Measurements from ENCODE around the gene SLC46A2.

Gene SLC46A2

DNA sequence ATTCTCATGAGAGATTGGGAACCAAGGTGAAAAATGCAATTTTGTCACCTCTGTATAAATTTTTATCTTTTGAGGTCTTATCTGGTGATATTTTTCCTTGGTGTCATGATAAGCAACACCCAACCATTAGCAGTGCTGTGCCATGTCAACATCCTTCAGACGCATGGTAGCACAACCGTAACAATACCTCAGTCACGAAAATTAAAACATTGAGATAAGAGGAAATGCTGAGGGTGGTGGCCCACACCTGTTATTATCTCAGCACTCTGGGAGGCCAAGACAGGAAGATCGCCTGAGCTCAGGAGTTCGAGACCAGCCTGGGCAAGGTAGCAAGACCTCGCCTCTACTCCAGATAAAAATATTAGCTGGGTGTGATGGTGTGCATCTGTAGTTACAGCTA lies 32.7 kb downstream of the SLC46A2 start:
- DNase-seq (ENCODE audit: low read depth in 3 of 3), result no peak

GRCh38 chr9:112856843-112857242 lies 33.8 kb downstream of the SLC46A2 start:
- DNase-seq (ENCODE audit: low read depth in 3 of 3), result no peak

DNA sequence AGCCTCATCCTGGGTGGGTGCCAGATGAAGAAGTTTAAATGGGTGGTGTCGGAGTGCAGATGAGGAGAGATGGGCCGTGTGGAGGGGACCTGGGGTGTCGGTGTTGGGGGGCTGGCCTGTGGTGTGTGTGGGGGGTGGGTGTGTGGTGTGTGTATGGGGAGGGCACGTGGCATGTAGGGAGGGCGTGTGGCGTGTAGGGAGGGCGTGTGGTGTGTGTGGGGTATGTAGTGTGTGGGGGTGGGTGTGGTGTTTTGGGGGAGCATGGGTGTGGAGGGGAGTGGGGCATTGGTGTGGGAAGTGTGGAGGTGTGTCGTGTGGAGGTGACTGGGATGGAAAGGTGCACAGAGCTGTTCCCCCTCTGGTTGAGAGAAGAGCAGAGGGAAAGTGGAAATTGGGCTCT lies 34.5 kb downstream of the SLC46A2 start:
- no peak for DNase-seq (ENCODE audit: low read depth in 3 of 3)

DNA sequence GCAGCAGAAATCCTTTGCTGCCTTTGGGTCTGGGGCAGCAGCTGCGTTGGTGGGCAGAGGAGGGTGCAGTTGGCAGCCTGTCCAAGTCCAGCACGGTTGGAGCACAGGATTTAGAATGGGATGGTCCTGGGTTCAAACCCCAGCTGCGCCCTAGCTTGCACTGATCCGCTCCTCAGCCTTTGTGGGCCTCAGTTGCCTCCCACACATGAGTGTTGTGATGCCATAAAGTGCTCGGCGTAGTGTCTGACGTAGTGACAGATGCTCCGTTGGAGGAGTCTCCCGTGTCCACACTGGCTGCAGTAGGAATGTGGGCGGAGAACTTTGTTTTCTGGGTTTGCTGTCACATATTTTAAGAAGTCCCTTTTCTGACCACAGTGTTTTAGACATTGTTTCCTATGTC lies 36.0 kb downstream of the SLC46A2 start:
- no peak for DNase-seq (ENCODE audit: low read depth in 3 of 3)

DNA sequence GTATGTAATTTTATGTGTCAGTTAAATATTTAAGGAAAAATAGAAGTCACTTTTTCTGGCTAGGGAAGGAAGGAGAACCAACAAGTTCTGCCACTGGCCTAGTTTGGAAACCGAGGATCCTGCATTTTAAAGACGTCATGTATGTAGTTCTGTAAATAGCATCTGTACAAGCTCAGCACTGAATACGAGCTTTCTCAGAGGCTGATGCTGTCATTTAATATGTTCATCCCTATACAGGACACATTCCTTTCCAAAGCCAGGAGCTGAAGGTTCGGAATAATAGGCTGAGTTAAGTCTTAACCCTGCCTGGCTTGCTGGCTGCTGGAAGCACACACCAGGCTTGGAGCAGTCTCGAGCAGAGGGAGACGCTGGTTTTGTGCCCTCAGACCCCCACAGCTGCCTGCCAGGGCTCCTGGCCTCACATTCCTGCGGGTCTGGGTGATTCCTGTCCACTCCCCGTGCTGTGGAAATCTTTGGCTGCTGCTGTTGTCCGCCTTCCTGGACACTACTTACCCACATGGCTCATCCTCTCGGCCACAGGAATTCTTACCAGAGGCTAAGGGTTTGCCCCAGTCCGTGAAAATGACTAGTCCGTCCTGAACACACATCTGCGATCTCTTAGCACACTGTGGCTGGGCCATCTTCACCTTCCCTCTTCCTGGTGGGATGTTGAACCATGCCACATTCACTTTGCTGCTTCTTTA lies 36.6 kb downstream of the SLC46A2 start:
- no peak for DNase-seq (ENCODE audit: low read depth in 3 of 3)

- no peak for DNase-seq (ENCODE audit: low read depth in 3 of 3)
Observed at GRCh38 chr9:112852741-112853504, 37.8 kb downstream of the SLC46A2 start.

- no peak for DNase-seq (ENCODE audit: low read depth in 3 of 3)
Observed at GRCh38 chr9:112850840-112851239, 39.8 kb downstream of the SLC46A2 start.

- DNase-seq (ENCODE audit: low read depth in 3 of 3), result peak in 1 of 3 experiments; percentile 14
Observed at GRCh38 chr9:112849363-112849922, 41.2 kb downstream of the SLC46A2 start.

- no peak for DNase-seq (ENCODE audit: low read depth in 3 of 3)
Observed at GRCh38 chr9:112848316-112849151, 42.1 kb downstream of the SLC46A2 start.

- no peak for DNase-seq (ENCODE audit: low read depth in 3 of 3)
Observed at GRCh38 chr9:112846528-112847488, 43.9 kb downstream of the SLC46A2 start.

GRCh38 chr9:112844771-112845542 lies 45.7 kb downstream of the SLC46A2 start:
- peak; percentile 60 to 77 (median 61) for DNase-seq (ENCODE audit: low read depth in 3 of 3)

GRCh38 chr9:112842555-112842954 lies 48.1 kb downstream of the SLC46A2 start:
- no peak for DNase-seq (ENCODE audit: low read depth in 3 of 3)

GRCh38 chr9:112841261-112841660 lies 49.4 kb downstream of the SLC46A2 start:
- no peak for DNase-seq (ENCODE audit: low read depth in 3 of 3)

GRCh38 chr9:112839331-112839730 lies 51.3 kb downstream of the SLC46A2 start:
- DNase-seq (ENCODE audit: low read depth in 3 of 3), result no peak

GRCh38 chr9:112838342-112838741 lies 52.3 kb downstream of the SLC46A2 start:
- DNase-seq (ENCODE audit: low read depth in 3 of 3), result no peak

DNA sequence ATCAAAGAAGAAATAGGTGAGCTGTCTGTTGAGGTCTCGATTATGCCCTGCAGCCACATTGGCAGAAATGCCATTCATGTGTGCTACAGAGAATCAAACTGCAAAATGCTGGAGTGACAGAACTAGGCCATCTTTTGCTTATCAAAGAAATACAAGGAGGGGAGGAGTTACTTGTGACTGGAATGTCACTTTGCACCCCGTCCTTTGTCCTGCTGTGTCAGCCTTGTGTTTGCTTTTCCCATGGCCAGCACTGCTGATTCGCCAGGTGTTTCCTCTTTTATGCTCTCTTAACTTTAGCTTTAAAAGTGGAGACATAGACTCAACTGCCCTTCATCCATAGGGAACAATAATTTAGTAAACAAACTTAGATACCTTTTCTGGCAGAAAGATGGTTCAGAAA lies 54.3 kb downstream of the SLC46A2 start:
- DNase-seq (ENCODE audit: low read depth in 3 of 3), result no peak

- DNase-seq (ENCODE audit: low read depth in 3 of 3), result no peak
Observed at GRCh38 chr9:112833081-112833480, 57.6 kb downstream of the SLC46A2 start.

DNA sequence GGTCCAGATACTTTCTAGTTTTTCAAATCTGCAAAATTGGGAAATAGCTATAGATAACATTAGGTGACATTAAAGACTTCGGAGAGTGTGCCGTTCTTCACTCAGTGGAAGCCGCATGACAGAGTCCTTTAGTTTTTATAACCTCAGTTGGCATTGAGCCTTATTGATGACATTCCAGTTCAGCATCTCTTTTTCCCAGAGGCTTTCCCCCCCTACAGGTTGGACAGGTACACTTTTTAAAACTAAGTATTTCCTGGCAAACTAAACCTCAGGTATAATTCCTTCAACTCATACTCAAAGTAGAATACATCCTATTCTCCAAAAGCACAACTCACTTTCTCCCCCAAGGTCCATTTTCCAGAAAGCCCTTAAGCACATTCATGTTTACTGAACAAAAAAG lies 58.7 kb downstream of the SLC46A2 start:
- no peak for DNase-seq (ENCODE audit: low read depth in 3 of 3)

- no peak for DNase-seq (ENCODE audit: low read depth in 3 of 3)
Observed at GRCh38 chr9:112831281-112831851, 59.3 kb downstream of the SLC46A2 start.
